ENCODE data around the gene RDX. TPM values are rescaled to one million over a fixed set of nuclear protein-coding genes. Genes with fewer than 3 reads are reported as not detected.
"Not testable (repeated sequence)": the region's sequence is repeated elsewhere in the genome, so short reads cannot be mapped to it uniquely, and the experiment has no call there.

RDX gene
- polyA plus RNA-seq, 2 of the 4 experiments (the other 2 are of a cell fraction), result 158 to 183 TPM

DNA sequence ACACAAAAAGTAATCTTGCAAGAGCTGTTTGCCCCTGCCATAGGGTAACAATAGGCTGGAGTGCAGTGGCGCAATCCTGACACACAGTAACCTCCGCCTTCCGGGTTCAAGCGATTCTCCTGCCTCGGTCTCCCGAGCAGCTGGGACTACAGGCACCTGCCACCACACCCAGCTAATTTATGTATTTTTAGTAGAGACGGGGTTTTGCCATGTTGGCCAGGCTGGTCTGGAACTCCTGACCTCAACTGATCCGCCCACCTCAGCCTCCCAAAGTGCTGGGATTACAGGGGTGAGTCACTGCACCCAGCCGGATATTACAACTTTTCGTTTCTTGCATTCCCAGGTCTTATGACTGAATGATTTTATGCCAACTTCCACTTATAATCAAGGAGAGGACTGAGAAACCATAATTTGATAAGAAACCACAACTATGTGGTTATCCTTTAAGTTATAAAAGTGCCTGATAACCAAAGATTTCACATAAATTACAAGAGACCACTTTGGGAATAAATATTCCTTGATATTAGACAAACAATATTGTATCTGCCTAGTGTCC is 102.1 kb downstream of the RDX start:
- FAIRE-seq, POLR2A ChIA-PET, H3K9me3 ChIP-seq, H3K4me3 ChIP-seq: not testable (repeated sequence)
- TF ChIP-seq JUNB (IDR thresholded peaks at IDR 0.05), result peak; percentile 73
- peak; percentile 27; the same call in 1 of the 2 replicates for TF ChIP-seq GATA3 (IDR thresholded peaks at IDR 0.05; ENCODE audit: borderline replicate concordance)
- TF ChIP-seq HOXB13 (CRISPR knock-in tag; IDR thresholded peaks at IDR 0.05; ENCODE audit: low read depth), result 0 out of 2 replicates have a peak, but pooled peaks have one; percentile 41
- TF ChIP-seq FOSL2 (IDR thresholded peaks at IDR 0.05), result 0 out of 2 replicates have a peak, but pooled peaks have one; percentile 22
- TF ChIP-seq FOSL2 (CRISPR knock-in tag; IDR thresholded peaks at IDR 0.05), result peak; percentile 86
- TF ChIP-seq EP300 (IDR thresholded peaks at IDR 0.05), result peak; percentile 72 to 91; a peak in 3 of 5 replicates
- TF ChIP-seq JUN (IDR thresholded peaks at IDR 0.05), result peak in 1 of 2 experiments; percentile 56; a peak in 1 of 5 replicates
- 0 out of 2 replicates have a peak, but pooled peaks have one; percentile 70 for TF ChIP-seq HOXB5 (CRISPR knock-in tag; IDR thresholded peaks at IDR 0.05)
- peak in 1 of 2 experiments; percentile 59; a peak in 1 of 4 replicates for TF ChIP-seq CEBPB (IDR thresholded peaks at IDR 0.05)
- 37% methylated on average over 10 of the region's 10 CpGs for WGBS (ENCODE audit: missing lambda C conversion rate)
- Histone ChIP-seq H3K4me2 (peak overlapping the region; percentile 82), H3K27ac (peak overlapping the region; percentile 92 to 98), H3K4me1 (peaks cover 57% of the 10 kb centered on the region)
- ATAC-seq (peak in 1 of 2 experiments; percentile 41; a peak in 3 of 6 replicates), DNase-seq (ENCODE audit: low read depth in 1 of 2, low spot score in 1 of 2) (peak in 1 of 2 experiments; percentile 77)
- CTCF ChIA-PET, result interaction anchor here (1.2 to 4.4 kb wide), 3 partner anchors 9 to 174 kb away, joined by 3 to 27 read pairs (median 5); no protein-coding TSS in a partner anchor

DNA sequence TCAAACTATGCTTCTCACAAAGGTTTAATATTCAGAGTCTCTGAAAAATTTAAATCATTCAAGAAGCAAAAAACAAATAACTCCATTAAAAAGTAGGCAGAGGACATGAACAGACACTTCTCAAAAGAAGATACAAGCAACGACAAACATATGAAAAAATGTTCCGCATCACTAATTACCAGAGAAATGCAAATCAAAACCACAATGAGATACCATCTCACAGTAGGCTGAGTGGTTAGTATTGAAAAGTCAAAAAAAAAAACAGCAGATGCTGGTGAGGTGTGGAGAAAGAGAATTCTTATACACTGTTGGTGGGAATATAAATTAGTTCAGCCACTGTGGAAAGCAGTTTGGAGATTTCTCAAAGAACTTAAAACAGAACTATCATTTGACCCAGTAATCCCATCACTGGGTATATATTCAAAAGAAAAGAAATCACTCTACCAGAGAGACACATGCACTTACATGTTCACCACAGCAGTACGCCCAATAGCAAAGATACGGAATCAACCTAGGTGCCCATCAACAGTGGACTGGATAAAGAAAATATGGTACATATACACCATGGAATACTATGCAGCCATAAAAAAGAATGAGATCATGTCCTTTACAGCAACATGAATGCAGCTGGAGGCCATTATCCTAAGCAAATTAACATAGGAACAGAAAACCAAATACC is 103.7 kb downstream of the RDX start:
- FAIRE-seq; ATAC-seq; H3K9me3 ChIP-seq; H3K4me3 ChIP-seq; H3K4me2 ChIP-seq; DNase-seq (ENCODE audit: low read depth in 1 of 2, low spot score in 1 of 2); POLR2A ChIA-PET: not testable (repeated sequence)
- peak overlapping the region; percentile 92 to 98 for H3K27ac ChIP-seq
- WGBS (ENCODE audit: missing lambda C conversion rate), result 85% methylated on average over 4 of the region's 4 CpGs
- CTCF ChIA-PET, result interaction anchor here (0.6 to 1.8 kb wide), 2 partner anchors 9 to 177 kb away, joined by 3 to 8 read pairs; no protein-coding TSS in a partner anchor
- peaks cover 42% of the 10 kb centered on the region for H3K4me1 ChIP-seq

DNA sequence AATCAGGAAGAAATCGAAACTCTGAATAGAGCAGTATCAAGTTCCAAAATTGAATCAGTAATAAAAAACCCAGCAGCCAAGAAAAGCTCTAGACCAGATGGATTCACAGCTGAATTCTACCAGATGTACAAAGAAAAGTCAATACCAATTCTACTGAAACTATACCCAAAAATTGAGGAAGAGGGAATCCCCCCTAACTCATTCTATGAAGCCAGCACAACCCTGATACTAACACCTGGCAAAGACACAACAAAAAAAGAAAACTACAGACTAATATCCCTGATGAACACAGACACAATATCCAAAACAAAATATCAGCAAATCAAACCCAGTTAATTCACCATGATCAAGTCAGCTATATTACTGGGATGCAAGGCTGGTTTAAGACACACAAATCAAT is 105.5 kb downstream of the RDX start:
- no peak overlapping the region for H3K4me2 ChIP-seq
- FAIRE-seq (no peak), DNase-seq (ENCODE audit: low read depth in 1 of 2, low spot score in 1 of 2) (no peak), ATAC-seq (no peak)
- peak overlapping the region; percentile 57 to 92; a peak in 4 of 6 replicates for H3K27ac ChIP-seq
- no peak overlapping the region for H3K4me3 ChIP-seq
- WGBS (ENCODE audit: missing lambda C conversion rate), result 89% methylated on average over 1 of the region's 1 CpG
- TF ChIP-seq RCOR1 (IDR thresholded peaks at IDR 0.05; ENCODE audit: low read depth, low read length) (no peak), HOXB5 (CRISPR knock-in tag; IDR thresholded peaks at IDR 0.05) (no peak), BHLHE40 (IDR thresholded peaks at IDR 0.05; ENCODE audit: low read depth, low read length) (no peak), TFCP2L1 (CRISPR knock-in tag; IDR thresholded peaks at IDR 0.05) (no peak), SREBF2 (IDR thresholded peaks at IDR 0.05) (no peak), TP53 (CRISPR knock-in tag; IDR thresholded peaks at IDR 0.05) (no peak), MYC (IDR thresholded peaks at IDR 0.05; ENCODE audit: borderline replicate concordance, low read length) (no peak), FOXS1 (CRISPR knock-in tag; IDR thresholded peaks at IDR 0.05) (no peak), HOXA7 (CRISPR knock-in tag; IDR thresholded peaks at IDR 0.05) (no peak), ZSCAN20 (CRISPR knock-in tag; IDR thresholded peaks at IDR 0.05) (no peak), RFX5 (IDR thresholded peaks at IDR 0.05) (no peak), EHF (CRISPR knock-in tag; IDR thresholded peaks at IDR 0.05) (no peak), MAFK (IDR thresholded peaks at IDR 0.05; ENCODE audit: partially characterized antibody) (no peak)
- TF ChIP-seq, protein P1, sequence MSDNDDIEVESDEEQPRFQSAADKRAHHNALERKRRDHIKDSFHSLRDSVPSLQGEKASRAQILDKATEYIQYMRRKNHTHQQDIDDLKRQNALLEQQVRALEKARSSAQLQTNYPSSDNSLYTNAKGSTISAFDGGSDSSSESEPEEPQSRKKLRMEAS (IDR thresholded peaks at IDR 0.05), result no peak
- TF ChIP-seq, protein P2, sequence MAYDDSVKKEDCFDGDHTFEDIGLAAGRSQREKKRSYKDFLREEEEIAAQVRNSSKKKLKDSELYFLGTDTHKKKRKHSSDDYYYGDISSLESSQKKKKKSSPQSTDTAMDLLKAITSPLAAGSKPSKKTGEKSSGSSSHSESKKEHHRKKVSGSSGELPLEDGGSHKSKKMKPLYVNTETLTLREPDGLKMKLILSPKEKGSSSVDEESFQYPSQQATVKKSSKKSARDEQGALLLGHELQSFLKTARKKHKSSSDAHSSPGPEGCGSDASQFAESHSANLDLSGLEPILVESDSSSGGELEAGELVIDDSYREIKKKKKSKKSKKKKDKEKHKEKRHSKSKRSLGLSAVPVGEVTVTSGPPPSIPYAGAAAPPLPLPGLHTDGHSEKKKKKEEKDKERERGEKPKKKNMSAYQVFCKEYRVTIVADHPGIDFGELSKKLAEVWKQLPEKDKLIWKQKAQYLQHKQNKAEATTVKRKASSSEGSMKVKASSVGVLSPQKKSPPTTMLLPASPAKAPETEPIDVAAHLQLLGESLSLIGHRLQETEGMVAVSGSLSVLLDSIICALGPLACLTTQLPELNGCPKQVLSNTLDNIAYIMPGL (CRISPR knock-in tag; IDR thresholded peaks at IDR 0.05; ENCODE audit: borderline replicate concordance), result no peak
- TF ChIP-seq, protein P3, sequence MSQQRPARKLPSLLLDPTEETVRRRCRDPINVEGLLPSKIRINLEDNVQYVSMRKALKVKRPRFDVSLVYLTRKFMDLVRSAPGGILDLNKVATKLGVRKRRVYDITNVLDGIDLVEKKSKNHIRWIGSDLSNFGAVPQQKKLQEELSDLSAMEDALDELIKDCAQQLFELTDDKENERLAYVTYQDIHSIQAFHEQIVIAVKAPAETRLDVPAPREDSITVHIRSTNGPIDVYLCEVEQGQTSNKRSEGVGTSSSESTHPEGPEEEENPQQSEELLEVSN (IDR thresholded peaks at IDR 0.05; ENCODE audit: borderline replicate concordance, low read depth), result no peak
- TF ChIP-seq, protein P4, sequence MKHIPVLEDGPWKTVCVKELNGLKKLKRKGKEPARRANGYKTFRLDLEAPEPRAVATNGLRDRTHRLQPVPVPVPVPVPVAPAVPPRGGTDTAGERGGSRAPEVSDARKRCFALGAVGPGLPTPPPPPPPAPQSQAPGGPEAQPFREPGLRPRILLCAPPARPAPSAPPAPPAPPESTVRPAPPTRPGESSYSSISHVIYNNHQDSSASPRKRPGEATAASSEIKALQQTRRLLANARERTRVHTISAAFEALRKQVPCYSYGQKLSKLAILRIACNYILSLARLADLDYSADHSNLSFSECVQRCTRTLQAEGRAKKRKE (CRISPR knock-in tag; IDR thresholded peaks at IDR 0.05; ENCODE audit: low read depth), result no peak
- TF ChIP-seq, protein P5, sequence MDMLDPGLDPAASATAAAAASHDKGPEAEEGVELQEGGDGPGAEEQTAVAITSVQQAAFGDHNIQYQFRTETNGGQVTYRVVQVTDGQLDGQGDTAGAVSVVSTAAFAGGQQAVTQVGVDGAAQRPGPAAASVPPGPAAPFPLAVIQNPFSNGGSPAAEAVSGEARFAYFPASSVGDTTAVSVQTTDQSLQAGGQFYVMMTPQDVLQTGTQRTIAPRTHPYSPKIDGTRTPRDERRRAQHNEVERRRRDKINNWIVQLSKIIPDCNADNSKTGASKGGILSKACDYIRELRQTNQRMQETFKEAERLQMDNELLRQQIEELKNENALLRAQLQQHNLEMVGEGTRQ (IDR thresholded peaks at IDR 0.05), result no peak
- POLR2A ChIA-PET, result no interaction called here
- peaks cover 27% of the 10 kb centered on the region for H3K4me1 ChIP-seq
- H3K9me3 ChIP-seq, result peaks cover 5% of the 10 kb centered on the region; the same call in 1 of the 3 replicates
- CTCF ChIA-PET, result interaction anchor here (1.8 kb wide), 1 partner anchor 11 kb away, joined by 8 read pairs; no protein-coding TSS in a partner anchor

Data from A549 (cell line).